PFSK-1 (cell line): Measurements from ENCODE around the gene TEX2.

Experiments
- FOXP2 ChIP-seq: optimal IDR thresholded peaks from 2 replicates; pipeline ENCODE3; 2011; ENCODE audit warnings: borderline replicate concordance, control low read depth, inconsistent platforms; ENCODE audit not compliant: insufficient read depth; ENCODE audit errors: extremely low read length, extremely low read depth
- POLR2AphosphoS5 ChIP-seq: IDR thresholded peaks from 2 replicates; pipeline ENCODE4 v1.6.1; 2012; ENCODE audit warnings: low read depth, mild to moderate bottlenecking, control low read depth, low read length, moderate library complexity
- REST ChIP-seq, 2 experiments: IDR thresholded peaks; 2 replicates each; pipeline versions ENCODE4 v1.6.1 to v1.8.0; 2011 to 2012; ENCODE audit warnings: low read depth in 2 of 2, low read length in 2 of 2, control low read depth in 1 of 2, inconsistent platforms in 1 of 2, mild to moderate bottlenecking in 1 of 2, moderate library complexity in 1 of 2; ENCODE audit not compliant: insufficient read depth in 1 of 2
- SIN3A ChIP-seq: IDR thresholded peaks from 2 replicates; pipeline ENCODE4 v1.6.1; 2012; ENCODE audit warnings: mild to moderate bottlenecking, low read length, moderate library complexity, borderline replicate concordance; ENCODE audit not compliant: insufficient read depth
- TAF1 ChIP-seq: IDR thresholded peaks from 2 replicates; pipeline ENCODE4 v1.6.1; 2012; ENCODE audit warnings: low read length, control low read depth, borderline replicate concordance; ENCODE audit not compliant: insufficient read depth

The TEX2 gene

GRCh38 chr17:64216338-64217248, 46.5 kb downstream of the TEX2 start:
- TF ChIP-seq REST (IDR thresholded peaks at IDR 0.05; ENCODE audit: insufficient read depth in 1 of 2, low read depth in 2 of 2, low read length in 2 of 2) (no peak), FOXP2 (no peak), POLR2AphosphoS5 (no peak), SIN3A (no peak), TAF1 (no peak)

DNA sequence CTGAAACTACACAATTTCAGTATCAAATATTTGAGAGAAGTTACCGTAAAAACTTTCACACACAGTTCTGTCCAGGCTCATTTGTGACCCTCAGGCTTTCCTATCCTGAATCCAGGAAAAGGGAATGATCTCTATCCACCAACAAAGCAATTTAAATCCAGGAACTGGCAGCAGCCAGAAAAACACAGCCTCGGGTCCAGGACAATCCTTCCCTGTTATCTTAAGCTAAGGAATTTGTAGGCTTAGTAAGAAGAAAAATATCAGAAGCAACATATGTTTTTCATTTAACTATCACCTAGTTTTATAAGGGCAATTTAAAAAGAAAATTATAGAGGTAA, 47.1 kb downstream of the TEX2 start:
- TF ChIP-seq TAF1, result no peak
- no peak for TF ChIP-seq SIN3A
- no peak for TF ChIP-seq FOXP2
- TF ChIP-seq POLR2AphosphoS5, result no peak
- TF ChIP-seq REST (IDR thresholded peaks at IDR 0.05; ENCODE audit: insufficient read depth in 1 of 2, low read depth in 2 of 2, low read length in 2 of 2), result no peak

- TF ChIP-seq TAF1 (no peak), REST (IDR thresholded peaks at IDR 0.05; ENCODE audit: insufficient read depth in 1 of 2, low read depth in 2 of 2, low read length in 2 of 2) (no peak), SIN3A (no peak), FOXP2 (no peak), POLR2AphosphoS5 (no peak)
Measured at GRCh38 chr17:64214950-64215349, 48.1 kb downstream of the TEX2 start.

GRCh38 chr17:64213995-64214811, 48.9 kb downstream of the TEX2 start:
- no peak for TF ChIP-seq REST (IDR thresholded peaks at IDR 0.05; ENCODE audit: insufficient read depth in 1 of 2, low read depth in 2 of 2, low read length in 2 of 2)
- no peak for TF ChIP-seq SIN3A
- TF ChIP-seq POLR2AphosphoS5, result no peak
- no peak for TF ChIP-seq TAF1
- TF ChIP-seq FOXP2, result no peak
